ENCODE measurements around the gene TSACC.
"Not testable (repeated sequence)": the region's sequence is repeated elsewhere in the genome, so short reads cannot be mapped to it uniquely, and the experiment has no call there.

Gene TSACC

GRCh38 chr1:156346636-156347035 lies 8.3 kb downstream of the TSACC start:
- no peak for TF ChIP-seq CTCF (IDR thresholded peaks at IDR 0.05; ENCODE audit: low read depth, low read length)
- H3K4me3 ChIP-seq (ENCODE audit: low read depth, low read length) = no peak overlapping the region

GRCh38 chr1:156347331-156347730 lies 9.0 kb downstream of the TSACC start:
- H3K4me3 ChIP-seq (ENCODE audit: low read depth, low read length) = no peak overlapping the region
- no peak for TF ChIP-seq CTCF (IDR thresholded peaks at IDR 0.05; ENCODE audit: low read depth, low read length)

DNA sequence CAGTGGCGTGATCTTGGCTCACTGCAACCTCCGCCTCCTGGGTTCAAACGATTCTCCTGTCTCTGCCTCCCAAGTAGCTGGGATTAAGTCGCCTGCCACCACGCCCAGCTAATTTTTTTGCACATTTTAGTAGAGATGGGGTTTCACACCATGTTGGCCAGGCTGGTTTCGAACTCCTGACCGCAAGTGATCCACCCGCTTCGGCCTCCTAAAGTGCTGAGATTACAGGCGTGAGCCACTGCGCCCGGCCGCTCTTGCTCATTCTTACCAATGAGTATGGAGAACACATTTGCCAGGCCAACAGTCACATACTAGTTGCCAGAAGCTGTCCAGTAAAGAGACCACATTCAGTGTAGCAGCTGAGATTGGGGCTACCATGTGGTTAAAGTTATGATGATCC lies 14.2 kb downstream of the TSACC start:
- H3K4me3 ChIP-seq (ENCODE audit: low read depth, low read length) = not testable (repeated sequence)

- TF ChIP-seq CTCF (IDR thresholded peaks at IDR 0.05; ENCODE audit: low read depth, low read length) = no peak
- H3K4me3 ChIP-seq (ENCODE audit: low read depth, low read length) = no peak overlapping the region
These were observed 18.0 kb downstream of the TSACC start for GRCh38 chr1:156356262-156356874.

GRCh38 chr1:156356875-156357534 lies 18.7 kb downstream of the TSACC start:
- no peak overlapping the region for H3K4me3 ChIP-seq (ENCODE audit: low read depth, low read length)
- peak; percentile 67 for TF ChIP-seq CTCF (IDR thresholded peaks at IDR 0.05; ENCODE audit: low read depth, low read length)

DNA sequence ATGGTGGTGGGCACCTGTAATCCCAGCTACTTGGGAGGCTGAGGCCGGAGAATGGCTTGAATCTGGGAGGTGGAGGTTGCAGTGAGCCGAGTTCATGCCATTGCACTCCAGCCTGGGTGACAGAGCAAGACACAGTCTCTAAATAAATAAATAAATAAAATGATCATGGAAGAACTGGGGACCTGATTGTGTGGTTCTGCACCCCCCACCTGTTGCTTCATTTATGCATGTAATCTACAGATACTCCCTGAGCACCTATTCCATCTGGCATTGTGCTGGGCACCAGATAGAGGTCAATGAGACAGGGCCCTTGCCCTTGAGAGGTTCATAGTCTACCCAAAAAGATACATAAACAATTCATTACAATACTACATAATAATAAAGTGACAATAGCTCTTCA lies 19.7 kb downstream of the TSACC start:
- TF ChIP-seq CTCF (IDR thresholded peaks at IDR 0.05; ENCODE audit: low read depth, low read length) = no peak
- no peak overlapping the region for H3K4me3 ChIP-seq (ENCODE audit: low read depth, low read length)

DNA sequence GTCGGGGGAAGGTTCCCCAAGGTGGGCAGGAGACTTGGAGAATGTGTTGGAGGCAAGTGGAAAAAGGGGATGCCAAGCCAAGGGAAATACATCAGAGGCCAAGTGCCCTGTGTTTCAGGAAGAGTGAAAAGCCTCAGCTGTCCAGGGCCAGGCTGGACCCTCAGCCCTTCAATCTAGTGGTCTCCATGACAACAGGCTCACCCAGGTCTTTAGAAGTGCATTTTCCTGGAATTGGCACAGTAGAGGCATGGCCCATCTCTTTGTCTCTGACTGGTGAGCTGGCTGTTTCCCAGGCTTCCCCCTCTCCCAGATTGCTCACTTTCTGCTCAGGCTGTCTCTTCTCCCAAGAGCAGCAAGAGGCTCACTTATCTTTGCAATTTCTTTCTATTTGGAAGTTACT lies 20.3 kb downstream of the TSACC start:
- TF ChIP-seq CTCF (IDR thresholded peaks at IDR 0.05; ENCODE audit: low read depth, low read length) = no peak

GRCh38 chr1:156359249-156359648 lies 20.9 kb downstream of the TSACC start:
- no peak for TF ChIP-seq CTCF (IDR thresholded peaks at IDR 0.05; ENCODE audit: low read depth, low read length)
- H3K4me3 ChIP-seq (ENCODE audit: low read depth, low read length) = no peak overlapping the region

More for the DNA sequence above, 20.3 kb downstream of the TSACC start:
- no peak overlapping the region for H3K4me3 ChIP-seq (ENCODE audit: low read depth, low read length)
